Measurements from ENCODE around the gene OR5D18.

- TF ChIP-seq, protein P1, sequence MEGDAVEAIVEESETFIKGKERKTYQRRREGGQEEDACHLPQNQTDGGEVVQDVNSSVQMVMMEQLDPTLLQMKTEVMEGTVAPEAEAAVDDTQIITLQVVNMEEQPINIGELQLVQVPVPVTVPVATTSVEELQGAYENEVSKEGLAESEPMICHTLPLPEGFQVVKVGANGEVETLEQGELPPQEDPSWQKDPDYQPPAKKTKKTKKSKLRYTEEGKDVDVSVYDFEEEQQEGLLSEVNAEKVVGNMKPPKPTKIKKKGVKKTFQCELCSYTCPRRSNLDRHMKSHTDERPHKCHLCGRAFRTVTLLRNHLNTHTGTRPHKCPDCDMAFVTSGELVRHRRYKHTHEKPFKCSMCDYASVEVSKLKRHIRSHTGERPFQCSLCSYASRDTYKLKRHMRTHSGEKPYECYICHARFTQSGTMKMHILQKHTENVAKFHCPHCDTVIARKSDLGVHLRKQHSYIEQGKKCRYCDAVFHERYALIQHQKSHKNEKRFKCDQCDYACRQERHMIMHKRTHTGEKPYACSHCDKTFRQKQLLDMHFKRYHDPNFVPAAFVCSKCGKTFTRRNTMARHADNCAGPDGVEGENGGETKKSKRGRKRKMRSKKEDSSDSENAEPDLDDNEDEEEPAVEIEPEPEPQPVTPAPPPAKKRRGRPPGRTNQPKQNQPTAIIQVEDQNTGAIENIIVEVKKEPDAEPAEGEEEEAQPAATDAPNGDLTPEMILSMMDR (IDR thresholded peaks at IDR 0.05 in 4 of 5, conservative IDR thresholded peaks at IDR 0.05 in 1 of 5) = no peak
- no peak for TF ChIP-seq POLR2A (IDR thresholded peaks at IDR 0.05)
Observed at GRCh38 chr11:55791606-55792005, 27.8 kb upstream of the OR5D18 start.
